GM18499 (cell line): ENCODE results near the gene ERCC6.

Source experiments
- ATAC-seq: cut with Tn5 transposase; IDR thresholded peaks from one replicate; pipeline ENCODE4 v1.9.1; 2021; ENCODE audit warnings: moderate number of reproducible peaks; ENCODE audit not compliant: insufficient read depth, unreplicated experiment

Gene ERCC6

GRCh38 chr10:49465736-49466135 is 73.2 kb downstream of the ERCC6 start:
- no peak for ATAC-seq
